SK-MEL-5 (cell line): ENCODE data around the gene PLD6. TPM values are rescaled to one million over a fixed set of nuclear protein-coding genes. Genes with fewer than 3 reads are reported as not detected.

Experiments
- DNase-seq: peaks from one replicate; pipeline ENCODE4 v3.0.0-alpha.2; 2016; ENCODE audit warnings: low read depth, low spot score
- in situ Hi-C: cut with HindIII; loops from 2 replicates; pipeline ENCODE4 v1.10.0; 2016; ENCODE audit warnings: low sequenced_read_pairs, high pct_unique_total_duplicates, low pct_unique_long_range_greater_than_20kb
- small RNA-seq, 2 experiments: library from RNA; depleted of rRNA; stranded (forward); fragments of <200 nt; gene quantifications; one replicate each; pipeline ENCODE3, GENCODE V24; 2014
- total RNA-seq: library from RNA; depleted of rRNA; stranded (reverse); fragments of >200 nt; shearing (Covaris generic); gene quantifications from 2 replicates; pipeline ENCODE4 v1.2.3, GENCODE V29; 2014; rRNA removed

The PLD6 gene
- total RNA-seq, 1 experiment from 2014 or later = 4.7 TPM

DNA sequence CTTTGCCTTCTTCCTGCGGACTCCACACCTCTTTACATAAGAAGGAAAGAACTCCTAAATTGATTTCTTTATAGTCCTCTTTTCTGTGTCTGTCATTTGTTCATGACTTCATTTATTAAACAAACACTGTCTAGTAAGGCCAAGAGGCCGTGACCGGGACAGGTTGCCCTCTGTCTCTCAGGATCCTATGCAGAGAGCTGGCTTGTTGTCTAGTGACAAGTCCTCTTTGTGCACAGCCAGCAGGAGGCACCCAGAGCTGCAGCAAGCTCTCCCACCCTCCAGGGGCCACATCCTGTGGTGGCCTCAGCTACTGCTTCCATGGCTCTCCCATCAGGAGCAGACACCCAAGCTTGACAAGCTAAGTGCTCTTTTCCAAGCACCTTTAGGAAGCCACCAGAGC is 50.6 kb downstream of the PLD6 start:
- in situ Hi-C loops = no loop called here
- DNase-seq = no peak

DNA sequence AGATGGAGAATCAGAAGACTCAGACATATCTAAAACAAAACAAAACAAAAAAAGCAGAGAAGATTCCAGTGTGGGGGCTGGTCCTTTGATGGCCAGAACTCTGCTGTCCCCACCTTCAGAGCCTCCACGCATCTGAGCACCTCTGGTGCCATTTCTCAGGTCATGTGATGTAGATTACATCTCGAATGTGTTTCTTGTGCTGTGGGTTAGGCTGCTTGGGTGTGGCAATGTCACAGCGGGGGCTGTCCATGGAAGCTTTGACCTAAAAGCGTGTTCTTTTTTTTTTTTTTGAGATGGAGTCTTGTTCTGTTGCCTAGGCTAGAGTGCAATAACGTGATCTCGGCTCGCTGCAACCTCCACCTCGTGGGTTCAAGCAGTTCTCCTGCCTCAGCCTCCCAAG is 51.2 kb downstream of the PLD6 start:
- no peak for DNase-seq
- in situ Hi-C loops = no loop called here

DNA sequence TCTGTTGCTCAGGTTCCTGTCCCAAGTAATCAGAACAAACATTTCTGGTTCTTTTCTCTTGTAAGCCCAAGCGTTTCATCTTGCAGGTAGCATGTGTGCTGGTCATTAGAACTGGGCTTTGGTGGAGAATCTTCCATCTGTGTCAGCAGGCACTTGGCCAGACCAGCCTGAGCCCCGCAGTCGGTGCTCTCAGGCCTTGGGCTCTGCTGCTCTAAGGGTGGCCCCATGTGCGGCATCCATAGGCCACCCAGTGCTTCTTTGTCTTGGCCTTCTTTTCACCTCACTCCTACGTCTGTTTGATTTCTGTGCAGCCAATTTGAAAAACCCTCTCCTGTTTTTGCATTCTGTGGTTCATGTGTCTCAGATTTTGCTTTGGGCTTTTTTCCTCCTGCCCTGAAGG is 51.6 kb downstream of the PLD6 start:
- in situ Hi-C loops = no loop called here
- DNase-seq = no peak

DNA sequence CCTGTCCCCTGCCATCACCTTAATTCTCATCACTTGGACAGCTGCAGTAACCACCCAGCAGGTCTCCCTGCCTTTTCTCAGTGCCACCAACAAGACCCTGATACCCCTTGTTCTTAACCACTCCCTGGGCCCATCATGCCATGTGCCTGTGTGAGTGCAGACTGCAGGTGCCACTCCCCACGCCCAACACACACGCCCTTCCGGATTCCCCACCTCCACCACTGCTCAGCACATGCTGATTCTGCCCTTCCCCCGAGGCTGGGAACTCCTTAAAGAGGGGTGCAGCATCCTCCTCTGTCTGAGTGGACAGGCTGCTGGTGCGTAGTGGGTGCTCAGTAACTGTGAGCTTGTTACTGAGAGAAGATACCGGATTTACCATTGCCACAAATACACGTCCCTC is 52.4 kb downstream of the PLD6 start:
- no peak for DNase-seq
- in situ Hi-C loops = no loop called here

DNA sequence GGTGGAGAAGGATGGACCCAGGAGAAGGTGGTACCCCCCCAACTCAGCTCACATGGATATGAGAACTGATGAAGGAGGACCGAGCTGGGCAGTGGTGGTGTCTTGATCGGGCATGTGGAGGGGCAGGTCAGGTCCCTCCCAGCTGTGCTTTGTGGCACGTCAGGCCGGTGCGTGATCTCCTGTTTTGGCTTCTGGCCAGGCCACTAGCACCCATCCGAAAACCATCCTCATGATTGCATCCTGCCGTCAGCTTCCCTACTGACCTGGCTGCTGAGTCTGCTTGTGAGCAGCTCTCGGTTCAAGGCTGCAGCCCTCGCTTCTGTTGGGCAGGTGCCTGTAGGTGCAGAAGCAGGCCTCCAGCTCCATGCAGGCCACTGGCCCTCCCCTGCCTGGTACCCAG is 53.1 kb downstream of the PLD6 start:
- in situ Hi-C loops = no loop called here
- DNase-seq = no peak

DNA sequence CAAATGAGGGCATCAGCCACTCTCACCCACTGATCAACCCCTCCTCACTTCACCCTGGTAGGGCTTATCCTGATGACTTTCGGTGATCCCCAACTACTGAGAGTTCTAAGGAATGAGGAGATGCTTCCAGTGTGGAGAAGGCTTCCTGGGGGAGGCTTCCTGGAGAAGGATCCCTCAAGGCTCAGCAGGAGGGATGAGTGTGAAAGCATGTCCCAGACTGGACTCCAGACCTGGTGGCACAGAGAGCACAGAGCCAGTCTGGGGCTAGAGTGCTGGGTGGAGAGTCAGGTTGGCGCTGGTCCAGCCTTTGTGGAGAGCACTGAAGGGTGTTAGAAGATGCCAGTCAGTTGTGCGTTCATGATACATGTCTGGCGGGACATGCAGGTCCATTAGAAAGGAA is 53.7 kb downstream of the PLD6 start:
- DNase-seq = no peak
- in situ Hi-C loops = no loop called here

DNA sequence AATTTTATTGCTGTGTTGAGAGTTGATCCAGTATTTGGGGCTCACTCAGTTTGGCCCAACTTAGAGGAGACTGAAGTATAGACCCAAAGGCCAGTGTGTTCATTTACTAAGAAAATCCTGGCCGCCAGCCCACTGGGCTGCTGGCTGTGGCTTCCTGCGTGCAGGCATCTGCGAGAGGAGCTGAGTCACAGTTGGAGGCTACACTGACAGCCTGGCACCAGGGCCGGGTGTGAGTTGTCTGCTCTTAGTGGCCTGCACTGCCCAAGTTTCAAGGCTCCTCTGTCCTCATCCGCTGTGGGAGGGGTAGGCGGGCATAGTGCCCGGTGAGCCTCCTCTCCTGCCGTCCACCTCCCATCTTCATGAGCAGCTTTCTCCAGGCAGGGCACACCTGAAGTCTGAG is 54.2 kb downstream of the PLD6 start:
- in situ Hi-C loops = no loop called here
- DNase-seq = no peak

DNA sequence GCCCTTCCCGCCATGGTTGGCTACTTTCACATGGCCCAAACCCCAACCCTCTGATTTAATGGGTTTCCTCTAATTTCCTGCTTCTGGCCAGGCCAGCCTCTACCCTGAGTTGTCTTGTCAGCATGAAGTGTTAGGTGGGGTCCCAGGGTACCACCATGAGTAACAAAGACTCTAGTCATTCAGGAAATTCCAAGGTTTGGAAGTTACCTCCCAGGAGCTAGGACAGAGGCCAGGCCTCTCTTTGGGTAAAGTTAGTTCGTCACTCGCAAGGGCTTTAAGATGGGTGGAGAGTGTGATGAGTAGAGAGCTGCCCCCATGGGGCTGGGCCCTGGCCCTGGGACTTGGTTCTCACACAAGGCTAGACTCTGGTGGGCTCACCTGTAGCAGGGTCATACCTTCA is 54.6 kb downstream of the PLD6 start:
- in situ Hi-C loops = no loop called here
- DNase-seq = no peak

DNA sequence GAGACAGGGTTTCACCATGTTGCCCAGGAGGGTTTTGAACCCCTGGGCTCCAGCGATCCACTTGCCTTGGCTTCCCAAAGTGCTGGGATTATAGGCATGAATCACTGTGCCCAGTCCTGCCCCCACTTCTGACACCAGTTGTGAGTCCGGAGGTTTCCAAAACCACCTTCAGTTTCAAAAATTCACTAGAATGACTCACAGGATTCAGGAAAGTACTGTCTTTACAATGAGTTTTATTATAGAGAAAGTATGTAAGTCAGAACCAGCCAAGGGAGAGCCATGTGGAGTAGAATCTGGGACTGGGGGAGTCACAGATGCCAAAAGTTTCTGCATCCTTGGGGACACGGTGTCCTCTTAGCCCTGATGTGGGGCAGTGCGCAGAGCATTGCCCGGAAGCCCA is 55.1 kb downstream of the PLD6 start:
- no peak for DNase-seq
- in situ Hi-C loops = no loop called here

Small RNAs within 50 kb of the gene (small RNA-seq; reads per million reads assigned to genes)
- gene RNU6-767P = 0 reads per million in 2 experiments

Other genes with a start within 250 kb of the PLD6 start
- not detected in 2 replicates for gene TNFRSF13B, start 234.2 kb downstream of the PLD6 start, total RNA-seq
- gene MPRIP, start 163.9 kb downstream of the PLD6 start, total RNA-seq = 85.5 and 87.9 TPM in 2 replicates
- gene FLCN, start 30.8 kb upstream of the PLD6 start, total RNA-seq = 37.2 and 43.7 TPM in 2 replicates
- gene COPS3, start 74.9 kb upstream of the PLD6 start, total RNA-seq = 116 and 121 TPM in 2 replicates
- 11.0 and 15.7 TPM in 2 replicates for gene NT5M, start 97.0 kb upstream of the PLD6 start, total RNA-seq